Astrocyte (in vitro differentiated cells and primary cell): Measurements from ENCODE around the gene NPR2. TPM values are rescaled to one million over a fixed set of nuclear protein-coding genes. Genes with fewer than 3 reads are reported as not detected.

Experiments used
- DNase-seq: peaks from one replicate; pipeline ENCODE4 v3.0.0-alpha.2; 2010; ENCODE audit warnings: low read depth
- FAIRE-seq: peaks from 2 replicates; lab custom pipeline; 2011; peaks lifted over from hg19 to GRCh38; lab: Jason Lieb, UNC
- H2AFZ ChIP-seq: 2 replicates; pipeline ENCODE4 v1.6.0; 2012; ENCODE audit warnings: low read depth, low read length, inconsistent platforms
- H3K27ac ChIP-seq: 2 replicates; pipeline ENCODE4 v1.5.1; 2011; ENCODE audit warnings: low read depth, low read length, inconsistent platforms
- H3K27me3 ChIP-seq: 2 replicates; pipeline ENCODE4 v1.6.0; 2011; ENCODE audit warnings: low read length, inconsistent platforms; ENCODE audit not compliant: insufficient read depth
- H3K36me3 ChIP-seq: 2 replicates; pipeline ENCODE4 v1.5.1; 2011; ENCODE audit warnings: low read length, inconsistent platforms; ENCODE audit not compliant: insufficient read depth
- H3K4me1 ChIP-seq: 2 replicates; pipeline ENCODE4 v1.5.1; 2011; ENCODE audit warnings: low read length, inconsistent platforms; ENCODE audit not compliant: insufficient read depth
- H3K4me2 ChIP-seq: 2 replicates; pipeline ENCODE4 v1.6.0; 2012; ENCODE audit warnings: low read length, inconsistent platforms
- H3K4me3 ChIP-seq: 2 replicates; pipeline ENCODE4 v1.5.1; 2011; ENCODE audit warnings: low read depth, mild to moderate bottlenecking, low read length, inconsistent platforms; ENCODE audit not compliant: insufficient read depth
- H3K79me2 ChIP-seq: 2 replicates; pipeline ENCODE4 v1.6.0; 2012; ENCODE audit warnings: mild to moderate bottlenecking, low read length, inconsistent platforms; ENCODE audit not compliant: insufficient read depth
- H3K9ac ChIP-seq: 2 replicates; pipeline ENCODE4 v1.6.0; 2012; ENCODE audit warnings: mild to moderate bottlenecking, low read length, inconsistent platforms
- H3K9me3 ChIP-seq: 2 replicates; pipeline ENCODE4 v1.5.1; 2012; ENCODE audit warnings: low read depth, mild to moderate bottlenecking, low read length, inconsistent platforms; ENCODE audit not compliant: insufficient read depth
- H4K20me1 ChIP-seq: 2 replicates; pipeline ENCODE4 v1.6.0; 2012; ENCODE audit warnings: low read length, inconsistent platforms; ENCODE audit not compliant: insufficient read depth
- H3K27ac Mint-ChIP-seq: one replicate; pipeline ENCODE4 v1.8.0; 2021; ENCODE audit warnings: mild to moderate bottlenecking, mixed read lengths; ENCODE audit not compliant: unreplicated experiment
- H3K27me3 Mint-ChIP-seq: one replicate; pipeline ENCODE4 v1.8.0; 2021; ENCODE audit warnings: low read depth, mixed read lengths; ENCODE audit not compliant: unreplicated experiment
- H3K36me3 Mint-ChIP-seq: one replicate; pipeline ENCODE4 v1.8.0; 2021; ENCODE audit warnings: low read depth, mixed read lengths; ENCODE audit not compliant: unreplicated experiment
- H3K4me1 Mint-ChIP-seq: one replicate; pipeline ENCODE4 v1.8.0; 2021; ENCODE audit warnings: low read depth, mixed read lengths; ENCODE audit not compliant: unreplicated experiment
- H3K4me3 Mint-ChIP-seq: one replicate; pipeline ENCODE4 v1.8.0; 2021; ENCODE audit warnings: mild to moderate bottlenecking, moderate library complexity, mixed read lengths; ENCODE audit not compliant: unreplicated experiment
- H3K9me3 Mint-ChIP-seq: one replicate; pipeline ENCODE4 v1.8.0; 2021; ENCODE audit warnings: mild to moderate bottlenecking, mixed read lengths; ENCODE audit not compliant: unreplicated experiment
- EZH2 ChIP-seq: IDR thresholded peaks from 2 replicates; pipeline ENCODE4 v1.6.1; 2012; ENCODE audit warnings: mild to moderate bottlenecking, low read length, inconsistent platforms; ENCODE audit not compliant: insufficient read depth
- total RNA-seq: library from RNA; stranded (reverse); gene quantifications from 2 replicates; pipeline ENCODE4 v1.2.1, GENCODE V29; 2021
- TF ChIP-seq, protein P1 (sequence below): IDR thresholded peaks from 2 replicates; pipeline ENCODE4 v1.5.1; 2011; ENCODE audit warnings: low read depth, mild to moderate bottlenecking, inconsistent platforms, low read length, moderate library complexity; ENCODE audit not compliant: insufficient read depth

NPR2 gene
- total RNA-seq, 1 donor from 2014 or later = 24.6 TPM

DNA sequence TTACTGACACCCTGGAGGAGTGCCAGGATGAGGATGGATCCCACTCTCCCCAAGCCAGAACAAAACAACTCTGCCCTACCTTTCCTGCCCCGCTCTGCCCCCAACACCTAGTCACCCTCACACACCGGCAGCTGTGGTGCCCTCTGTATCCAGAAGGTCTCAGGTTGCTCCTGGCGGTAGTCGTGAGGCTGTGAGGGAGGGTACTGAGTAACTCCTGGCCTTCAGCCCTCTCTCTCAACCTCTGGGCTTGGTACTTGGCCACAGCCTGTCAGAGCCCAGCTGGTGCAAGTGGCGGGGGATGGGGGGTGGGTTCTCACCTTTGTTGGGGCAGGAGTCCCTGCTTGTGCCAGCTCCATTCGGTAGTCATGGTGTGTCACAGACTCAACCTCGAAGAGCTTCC, 18.7 kb downstream of the NPR2 start:
- peaks cover 10% of the 10 kb centered on the region for H3K36me3 ChIP-seq
- no peak overlapping the region for H2AFZ ChIP-seq
- peaks cover 4% of the 10 kb centered on the region for H3K79me2 ChIP-seq
- DNase-seq = no peak
- H3K27me3 Mint-ChIP-seq = no peaks in the 10 kb centered on the region
- H3K4me2 ChIP-seq = no peak overlapping the region
- H3K27ac ChIP-seq = no peak overlapping the region
- no peaks in the 10 kb centered on the region for H3K9me3 Mint-ChIP-seq
- H3K4me3 Mint-ChIP-seq = no peak overlapping the region
- no peaks in the 10 kb centered on the region for H3K9me3 ChIP-seq
- no peak for FAIRE-seq
- H3K9ac ChIP-seq = no peak overlapping the region
- no peak overlapping the region for H3K27ac Mint-ChIP-seq
- H3K4me1 Mint-ChIP-seq = peaks cover 11% of the 10 kb centered on the region
- TF ChIP-seq, protein P1, sequence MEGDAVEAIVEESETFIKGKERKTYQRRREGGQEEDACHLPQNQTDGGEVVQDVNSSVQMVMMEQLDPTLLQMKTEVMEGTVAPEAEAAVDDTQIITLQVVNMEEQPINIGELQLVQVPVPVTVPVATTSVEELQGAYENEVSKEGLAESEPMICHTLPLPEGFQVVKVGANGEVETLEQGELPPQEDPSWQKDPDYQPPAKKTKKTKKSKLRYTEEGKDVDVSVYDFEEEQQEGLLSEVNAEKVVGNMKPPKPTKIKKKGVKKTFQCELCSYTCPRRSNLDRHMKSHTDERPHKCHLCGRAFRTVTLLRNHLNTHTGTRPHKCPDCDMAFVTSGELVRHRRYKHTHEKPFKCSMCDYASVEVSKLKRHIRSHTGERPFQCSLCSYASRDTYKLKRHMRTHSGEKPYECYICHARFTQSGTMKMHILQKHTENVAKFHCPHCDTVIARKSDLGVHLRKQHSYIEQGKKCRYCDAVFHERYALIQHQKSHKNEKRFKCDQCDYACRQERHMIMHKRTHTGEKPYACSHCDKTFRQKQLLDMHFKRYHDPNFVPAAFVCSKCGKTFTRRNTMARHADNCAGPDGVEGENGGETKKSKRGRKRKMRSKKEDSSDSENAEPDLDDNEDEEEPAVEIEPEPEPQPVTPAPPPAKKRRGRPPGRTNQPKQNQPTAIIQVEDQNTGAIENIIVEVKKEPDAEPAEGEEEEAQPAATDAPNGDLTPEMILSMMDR = no peak
- no peak for TF ChIP-seq EZH2
- H3K36me3 Mint-ChIP-seq = peaks cover 19% of the 10 kb centered on the region
- H4K20me1 ChIP-seq = no peaks in the 10 kb centered on the region
- H3K4me3 ChIP-seq = no peak overlapping the region
- H3K27me3 ChIP-seq = no peaks in the 10 kb centered on the region
- H3K4me1 ChIP-seq = peaks cover 15% of the 10 kb centered on the region

DNA sequence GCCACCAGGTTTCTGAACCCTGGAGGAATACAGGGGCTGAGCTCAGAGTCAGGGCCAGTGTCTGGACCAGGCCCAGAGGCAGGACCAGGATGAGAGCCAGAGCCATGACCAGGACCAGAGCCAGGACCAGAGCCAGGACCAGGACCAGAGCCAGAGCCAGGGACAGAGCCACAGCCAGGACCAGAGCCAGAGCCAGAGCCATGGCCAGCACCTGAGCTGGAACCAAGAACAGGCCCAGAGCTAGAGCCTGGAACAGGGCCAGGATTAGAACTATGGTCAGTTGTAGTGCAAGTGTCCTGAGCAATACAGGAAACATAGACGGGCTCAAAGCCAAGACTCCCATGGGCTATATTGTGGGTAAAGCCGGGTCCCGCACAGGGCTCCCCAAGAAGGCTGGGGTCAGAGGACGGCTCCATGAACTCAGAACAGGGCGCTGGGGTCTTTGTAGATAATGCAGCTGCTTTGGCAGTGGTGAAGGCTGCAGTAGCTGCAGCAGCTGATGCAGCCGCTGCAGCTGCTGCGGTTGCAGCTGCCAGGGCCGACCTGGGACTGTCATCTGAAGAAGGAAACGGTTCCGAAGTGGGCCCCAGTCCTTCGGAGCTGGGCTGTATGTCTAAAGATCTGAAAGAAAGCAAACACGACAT, 20.1 kb downstream of the NPR2 start:
- no peak for TF ChIP-seq EZH2
- TF ChIP-seq, protein P1 = no peak
- Histone ChIP-seq H3K79me2 (peaks cover 4% of the 10 kb centered on the region), H3K36me3 (peaks cover 10% of the 10 kb centered on the region), H3K4me2 (peak overlapping the region; percentile 90), H3K4me1 (peaks cover 15% of the 10 kb centered on the region), H4K20me1 (no peaks in the 10 kb centered on the region), H3K9ac (peak overlapping the region; percentile 38), H3K9me3 (no peaks in the 10 kb centered on the region), H3K27ac (no peak overlapping the region), H3K27me3 (no peaks in the 10 kb centered on the region), H3K4me3 (peak overlapping the region; percentile 64), H2AFZ (peak overlapping the region; percentile 80)
- Mint-ChIP-seq H3K27me3 (no peaks in the 10 kb centered on the region), H3K36me3 (peaks cover 10% of the 10 kb centered on the region), H3K27ac (peak overlapping the region; percentile 80), H3K4me1 (peaks cover 11% of the 10 kb centered on the region), H3K9me3 (no peaks in the 10 kb centered on the region), H3K4me3 (peak overlapping the region; percentile 81)
- DNase-seq (no peak), FAIRE-seq (no peak)

DNA sequence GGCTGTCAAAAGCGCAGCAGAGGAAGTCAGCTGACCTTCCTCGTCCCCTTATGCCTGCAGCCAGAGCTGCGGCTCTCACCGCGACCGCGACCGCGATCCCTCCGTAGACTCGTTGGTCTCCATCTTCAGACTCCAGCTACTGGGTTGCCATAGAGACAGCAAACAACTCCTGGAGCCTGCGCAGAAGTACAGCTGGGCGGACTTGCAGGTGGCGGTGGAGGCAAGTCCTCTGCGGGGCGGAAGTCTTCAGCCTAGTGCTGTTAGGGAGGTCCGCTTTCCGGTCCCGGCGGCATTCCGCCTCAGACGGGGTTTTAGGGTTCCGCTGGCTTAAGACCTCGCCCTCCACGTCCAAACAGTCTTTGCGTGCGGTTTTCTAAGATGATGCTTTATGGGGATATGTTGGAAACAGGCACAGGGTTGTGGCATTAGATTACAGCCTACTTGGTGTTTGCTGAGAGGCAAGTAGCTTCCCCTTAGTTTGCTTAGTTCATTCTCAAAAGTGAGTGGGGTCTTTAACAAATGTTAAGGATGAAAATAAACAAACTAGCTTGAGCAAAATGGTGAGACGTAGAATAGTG, 20.7 kb downstream of the NPR2 start, which contains the start of gene SPAG8:
TSS of gene SPAG8 (minus strand) at position 238 of the 578 bp plus-strand sequence. CDS start at position 123, 115 bp downstream.
- H3K9me3 Mint-ChIP-seq = no peaks in the 10 kb centered on the region
- Histone ChIP-seq H3K4me1 (peaks cover 15% of the 10 kb centered on the region), H3K36me3 (peaks cover 10% of the 10 kb centered on the region), H3K27me3 (no peaks in the 10 kb centered on the region), H3K9me3 (no peaks in the 10 kb centered on the region), H3K4me3 (peak within 1 kb of the TSS; percentile 64), H3K79me2 (peaks cover 4% of the 10 kb centered on the region), H3K9ac (peak within 1 kb of the TSS; percentile 69), H3K27ac (no peak within 1 kb of the TSS), H3K4me2 (peak within 1 kb of the TSS; percentile 90), H4K20me1 (no peaks in the 10 kb centered on the region), H2AFZ (peak within 1 kb of the TSS; percentile 80)
- H3K27me3 Mint-ChIP-seq = no peaks in the 10 kb centered on the region
- peaks cover 11% of the 10 kb centered on the region for H3K4me1 Mint-ChIP-seq
- no peak for TF ChIP-seq EZH2
- TF ChIP-seq, protein P1 = no peak
- FAIRE-seq (peak; percentile 68), DNase-seq (peak; percentile 94)
- H3K4me3 Mint-ChIP-seq = peak within 1 kb of the TSS; percentile 81
- peaks cover 6% of the 10 kb centered on the region for H3K36me3 Mint-ChIP-seq
- H3K27ac Mint-ChIP-seq = peak within 1 kb of the TSS; percentile 80
